ENCODE data around the gene MAPK7.

- TF ChIP-seq, protein P1, sequence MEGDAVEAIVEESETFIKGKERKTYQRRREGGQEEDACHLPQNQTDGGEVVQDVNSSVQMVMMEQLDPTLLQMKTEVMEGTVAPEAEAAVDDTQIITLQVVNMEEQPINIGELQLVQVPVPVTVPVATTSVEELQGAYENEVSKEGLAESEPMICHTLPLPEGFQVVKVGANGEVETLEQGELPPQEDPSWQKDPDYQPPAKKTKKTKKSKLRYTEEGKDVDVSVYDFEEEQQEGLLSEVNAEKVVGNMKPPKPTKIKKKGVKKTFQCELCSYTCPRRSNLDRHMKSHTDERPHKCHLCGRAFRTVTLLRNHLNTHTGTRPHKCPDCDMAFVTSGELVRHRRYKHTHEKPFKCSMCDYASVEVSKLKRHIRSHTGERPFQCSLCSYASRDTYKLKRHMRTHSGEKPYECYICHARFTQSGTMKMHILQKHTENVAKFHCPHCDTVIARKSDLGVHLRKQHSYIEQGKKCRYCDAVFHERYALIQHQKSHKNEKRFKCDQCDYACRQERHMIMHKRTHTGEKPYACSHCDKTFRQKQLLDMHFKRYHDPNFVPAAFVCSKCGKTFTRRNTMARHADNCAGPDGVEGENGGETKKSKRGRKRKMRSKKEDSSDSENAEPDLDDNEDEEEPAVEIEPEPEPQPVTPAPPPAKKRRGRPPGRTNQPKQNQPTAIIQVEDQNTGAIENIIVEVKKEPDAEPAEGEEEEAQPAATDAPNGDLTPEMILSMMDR (IDR thresholded peaks at IDR 0.05; ENCODE audit: insufficient read depth, low read depth, low read length), result no peak
- no peak for TF ChIP-seq EZH2 (IDR thresholded peaks at IDR 0.05; ENCODE audit: insufficient read depth, low read length)
Measured at GRCh38 chr17:19343671-19344151, 34.6 kb upstream of the MAPK7 start.
